ENCODE data around the gene PDZRN3.
A peak's percentile ranks its signal among the peaks of the same experiment; 100 is the strongest.

PDZRN3 gene

GRCh38 chr3:73601481-73601880 is 23.3 kb downstream of the PDZRN3 start:
- no peak overlapping the region for H3K4me3 ChIP-seq (ENCODE audit: low read length)
- no peaks in the 10 kb centered on the region for H3K27me3 ChIP-seq (ENCODE audit: control insufficient read depth, insufficient read depth, low read length)
- H3K27ac ChIP-seq (ENCODE audit: low read depth, low read length): peak overlapping the region; percentile 60
- H3K4me1 ChIP-seq (ENCODE audit: control insufficient read depth, insufficient read depth, low read length): peaks cover 70% of the 10 kb centered on the region
- no peaks in the 10 kb centered on the region for H3K36me3 ChIP-seq (ENCODE audit: control insufficient read depth, insufficient read depth, low read length)
- no peak overlapping the region for H3K9ac ChIP-seq (ENCODE audit: low read length)

- H3K36me3 ChIP-seq (ENCODE audit: control insufficient read depth, insufficient read depth, low read length): no peaks in the 10 kb centered on the region
- H3K27ac ChIP-seq (ENCODE audit: low read depth, low read length): peak overlapping the region; percentile 60
- no peak overlapping the region for H3K4me3 ChIP-seq (ENCODE audit: low read length)
- H3K4me1 ChIP-seq (ENCODE audit: control insufficient read depth, insufficient read depth, low read length): peaks cover 67% of the 10 kb centered on the region
- no peaks in the 10 kb centered on the region for H3K27me3 ChIP-seq (ENCODE audit: control insufficient read depth, insufficient read depth, low read length)
- H3K9ac ChIP-seq (ENCODE audit: low read length): no peak overlapping the region
Measured at GRCh38 chr3:73601011-73601410, 23.7 kb downstream of the PDZRN3 start.

DNA sequence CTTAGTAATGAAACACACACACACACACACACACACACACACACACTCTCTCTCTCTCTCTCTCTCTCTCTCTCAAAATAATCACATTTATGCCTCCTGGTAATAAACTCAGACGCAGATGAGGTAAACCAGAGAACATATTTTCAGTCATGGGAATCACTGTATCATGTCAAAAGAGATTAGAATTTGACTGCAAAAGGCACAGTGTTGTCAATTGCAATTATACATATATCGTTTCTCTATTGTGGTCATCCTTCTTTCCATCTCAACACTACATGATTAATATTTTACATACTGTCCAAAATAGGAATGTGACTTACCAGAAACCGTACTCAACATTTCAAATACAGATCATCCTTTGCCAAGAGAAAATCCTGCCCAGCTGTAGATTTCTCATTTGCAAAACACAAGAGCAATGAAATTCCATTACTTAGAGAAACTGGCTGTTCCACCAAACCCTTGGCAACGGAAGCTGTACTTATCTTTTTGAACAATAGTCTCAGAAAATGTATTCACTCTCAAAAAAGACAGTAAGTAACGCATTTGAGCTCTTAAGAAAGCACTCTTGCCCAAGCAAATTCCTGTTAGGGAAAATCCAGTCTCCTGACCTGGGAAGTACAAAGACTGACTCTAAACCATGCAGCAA is 24.3 kb downstream of the PDZRN3 start:
- no peak overlapping the region for H3K9ac ChIP-seq (ENCODE audit: low read length)
- peak overlapping the region; percentile 60 for H3K27ac ChIP-seq (ENCODE audit: low read depth, low read length)
- H3K27me3 ChIP-seq (ENCODE audit: control insufficient read depth, insufficient read depth, low read length): no peaks in the 10 kb centered on the region
- peaks cover 61% of the 10 kb centered on the region for H3K4me1 ChIP-seq (ENCODE audit: control insufficient read depth, insufficient read depth, low read length)
- no peak overlapping the region for H3K4me3 ChIP-seq (ENCODE audit: low read length)
- H3K36me3 ChIP-seq (ENCODE audit: control insufficient read depth, insufficient read depth, low read length): no peaks in the 10 kb centered on the region

DNA sequence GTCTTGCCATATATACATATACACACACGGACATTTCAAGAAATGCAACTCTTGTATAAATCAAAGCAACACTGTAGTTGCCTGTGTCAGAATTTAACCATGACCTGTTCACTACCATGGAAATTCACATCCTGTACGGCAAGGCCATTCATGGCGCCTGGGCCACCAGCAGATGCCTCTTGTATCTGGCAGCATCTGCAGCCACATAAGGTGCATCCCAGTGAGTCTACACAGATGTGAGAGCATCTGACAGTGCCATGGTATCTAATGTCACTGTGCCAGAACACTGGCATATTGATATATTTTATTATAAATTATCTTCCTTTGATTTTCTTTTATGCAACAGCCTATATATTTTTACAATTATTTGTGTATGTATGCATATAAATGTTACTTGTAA is 25.1 kb downstream of the PDZRN3 start:
- Histone ChIP-seq H3K9ac (ENCODE audit: low read length) (no peak overlapping the region), H3K4me1 (ENCODE audit: control insufficient read depth, insufficient read depth, low read length) (peaks cover 54% of the 10 kb centered on the region), H3K4me3 (ENCODE audit: low read length) (no peak overlapping the region), H3K27me3 (ENCODE audit: control insufficient read depth, insufficient read depth, low read length) (no peaks in the 10 kb centered on the region), H3K36me3 (ENCODE audit: control insufficient read depth, insufficient read depth, low read length) (no peaks in the 10 kb centered on the region), H3K27ac (ENCODE audit: low read depth, low read length) (peak overlapping the region; percentile 67)

GRCh38 chr3:73597476-73597875 is 27.3 kb downstream of the PDZRN3 start:
- H3K4me3 ChIP-seq (ENCODE audit: low read length): peak overlapping the region; percentile 16
- H3K27me3 ChIP-seq (ENCODE audit: control insufficient read depth, insufficient read depth, low read length): no peaks in the 10 kb centered on the region
- H3K9ac ChIP-seq (ENCODE audit: low read length): no peak overlapping the region
- H3K4me1 ChIP-seq (ENCODE audit: control insufficient read depth, insufficient read depth, low read length): peaks cover 50% of the 10 kb centered on the region
- H3K36me3 ChIP-seq (ENCODE audit: control insufficient read depth, insufficient read depth, low read length): no peaks in the 10 kb centered on the region
- peak overlapping the region; percentile 17 for H3K27ac ChIP-seq (ENCODE audit: low read depth, low read length)

- H3K27me3 ChIP-seq (ENCODE audit: control insufficient read depth, insufficient read depth, low read length): no peaks in the 10 kb centered on the region
- H3K27ac ChIP-seq (ENCODE audit: low read depth, low read length): no peak overlapping the region
- no peaks in the 10 kb centered on the region for H3K36me3 ChIP-seq (ENCODE audit: control insufficient read depth, insufficient read depth, low read length)
- peaks cover 28% of the 10 kb centered on the region for H3K4me1 ChIP-seq (ENCODE audit: control insufficient read depth, insufficient read depth, low read length)
- no peak overlapping the region for H3K4me3 ChIP-seq (ENCODE audit: low read length)
- no peak overlapping the region for H3K9ac ChIP-seq (ENCODE audit: low read length)
Measured at GRCh38 chr3:73592154-73593144, 32.3 kb downstream of the PDZRN3 start.

DNA sequence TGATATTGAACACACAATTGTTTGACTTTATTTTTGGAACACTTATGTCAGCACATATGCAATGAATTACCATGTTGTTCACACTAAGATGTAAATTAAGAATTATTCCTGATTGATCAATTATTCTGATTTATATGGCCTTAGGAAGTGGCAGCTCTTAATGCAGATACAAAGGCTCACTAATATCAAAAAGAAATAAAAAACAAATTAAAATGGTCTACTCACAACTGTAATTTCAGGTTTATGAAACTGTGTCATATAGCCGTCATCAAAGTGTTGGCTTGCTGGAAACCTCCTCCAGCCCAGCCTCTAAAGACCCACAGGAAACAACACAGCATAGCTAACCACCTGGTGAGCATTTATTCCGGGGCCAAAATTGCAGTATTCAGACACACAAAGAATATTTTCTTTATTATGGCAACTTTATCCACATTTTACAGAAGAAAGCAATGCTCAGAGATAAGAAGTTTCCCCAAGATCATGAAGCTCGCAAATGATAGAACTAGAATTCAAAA is 33.4 kb downstream of the PDZRN3 start:
- no peak overlapping the region for H3K4me3 ChIP-seq (ENCODE audit: low read length)
- no peaks in the 10 kb centered on the region for H3K36me3 ChIP-seq (ENCODE audit: control insufficient read depth, insufficient read depth, low read length)
- H3K27ac ChIP-seq (ENCODE audit: low read depth, low read length): no peak overlapping the region
- no peaks in the 10 kb centered on the region for H3K27me3 ChIP-seq (ENCODE audit: control insufficient read depth, insufficient read depth, low read length)
- no peak overlapping the region for H3K9ac ChIP-seq (ENCODE audit: low read length)
- H3K4me1 ChIP-seq (ENCODE audit: control insufficient read depth, insufficient read depth, low read length): peaks cover 27% of the 10 kb centered on the region

GRCh38 chr3:73586628-73587027 is 38.1 kb downstream of the PDZRN3 start:
- Histone ChIP-seq H3K27ac (ENCODE audit: low read depth, low read length) (no peak overlapping the region), H3K27me3 (ENCODE audit: control insufficient read depth, insufficient read depth, low read length) (no peaks in the 10 kb centered on the region), H3K9ac (ENCODE audit: low read length) (no peak overlapping the region), H3K4me3 (ENCODE audit: low read length) (no peak overlapping the region), H3K4me1 (ENCODE audit: control insufficient read depth, insufficient read depth, low read length) (peaks cover 30% of the 10 kb centered on the region), H3K36me3 (ENCODE audit: control insufficient read depth, insufficient read depth, low read length) (no peaks in the 10 kb centered on the region)

DNA sequence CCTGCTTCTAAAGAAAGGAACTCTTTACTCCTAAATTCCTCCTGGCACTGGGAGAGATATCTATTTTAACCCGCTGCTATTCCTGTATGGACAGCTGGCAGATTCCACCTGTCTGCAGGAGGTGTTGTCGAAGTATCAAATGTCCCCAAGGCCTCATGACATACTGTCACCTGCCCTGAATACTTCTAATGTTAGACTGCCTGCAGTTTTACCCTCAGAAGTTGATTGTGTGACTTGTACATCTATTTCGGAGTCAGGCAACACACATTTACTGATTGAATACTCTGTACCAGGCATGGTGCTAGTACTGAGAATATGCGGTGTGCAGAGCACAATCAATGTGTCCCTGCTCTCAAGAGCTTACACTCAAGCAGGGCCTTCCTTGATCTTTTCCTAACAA is 38.6 kb downstream of the PDZRN3 start:
- Histone ChIP-seq H3K4me3 (ENCODE audit: low read length) (no peak overlapping the region), H3K4me1 (ENCODE audit: control insufficient read depth, insufficient read depth, low read length) (peaks cover 27% of the 10 kb centered on the region), H3K36me3 (ENCODE audit: control insufficient read depth, insufficient read depth, low read length) (no peaks in the 10 kb centered on the region), H3K27ac (ENCODE audit: low read depth, low read length) (no peak overlapping the region), H3K27me3 (ENCODE audit: control insufficient read depth, insufficient read depth, low read length) (no peaks in the 10 kb centered on the region), H3K9ac (ENCODE audit: low read length) (no peak overlapping the region)

DNA sequence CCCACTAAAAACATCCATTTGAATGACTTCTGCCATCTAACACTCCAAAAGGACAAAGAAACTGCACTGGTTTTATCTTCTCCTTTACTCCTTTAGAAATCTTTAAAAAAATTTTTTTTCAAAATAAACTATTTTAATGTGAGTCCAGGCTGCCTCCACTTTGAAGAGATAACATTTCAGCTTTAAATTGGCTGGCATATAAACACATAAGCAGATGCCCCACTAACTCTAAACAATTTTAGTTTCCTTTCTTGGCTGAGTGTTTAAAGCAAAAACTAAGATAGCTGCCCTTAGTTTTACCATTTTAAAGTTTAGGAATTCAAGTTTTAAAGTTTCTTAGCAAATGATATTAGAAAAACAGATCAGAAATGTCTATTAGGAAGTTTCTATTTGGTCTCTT is 39.9 kb downstream of the PDZRN3 start:
- Histone ChIP-seq H3K4me3 (ENCODE audit: low read length) (no peak overlapping the region), H3K36me3 (ENCODE audit: control insufficient read depth, insufficient read depth, low read length) (no peaks in the 10 kb centered on the region), H3K27ac (ENCODE audit: low read depth, low read length) (no peak overlapping the region), H3K9ac (ENCODE audit: low read length) (no peak overlapping the region), H3K27me3 (ENCODE audit: control insufficient read depth, insufficient read depth, low read length) (no peaks in the 10 kb centered on the region), H3K4me1 (ENCODE audit: control insufficient read depth, insufficient read depth, low read length) (peaks cover 37% of the 10 kb centered on the region)

- H3K4me1 ChIP-seq (ENCODE audit: control insufficient read depth, insufficient read depth, low read length): peaks cover 33% of the 10 kb centered on the region
- no peaks in the 10 kb centered on the region for H3K36me3 ChIP-seq (ENCODE audit: control insufficient read depth, insufficient read depth, low read length)
- H3K27ac ChIP-seq (ENCODE audit: low read depth, low read length): no peak overlapping the region
- H3K27me3 ChIP-seq (ENCODE audit: control insufficient read depth, insufficient read depth, low read length): no peaks in the 10 kb centered on the region
- no peak overlapping the region for H3K4me3 ChIP-seq (ENCODE audit: low read length)
- no peak overlapping the region for H3K9ac ChIP-seq (ENCODE audit: low read length)
Measured at GRCh38 chr3:73582535-73582934, 42.2 kb downstream of the PDZRN3 start.

- Histone ChIP-seq H3K9ac (ENCODE audit: low read length) (no peak overlapping the region), H3K4me3 (ENCODE audit: low read length) (no peak overlapping the region), H3K4me1 (ENCODE audit: control insufficient read depth, insufficient read depth, low read length) (peaks cover 28% of the 10 kb centered on the region), H3K27me3 (ENCODE audit: control insufficient read depth, insufficient read depth, low read length) (no peaks in the 10 kb centered on the region), H3K27ac (ENCODE audit: low read depth, low read length) (peak overlapping the region; percentile 53), H3K36me3 (ENCODE audit: control insufficient read depth, insufficient read depth, low read length) (no peaks in the 10 kb centered on the region)
Measured at GRCh38 chr3:73581134-73581846, 43.5 kb downstream of the PDZRN3 start.
